ENCODE data around the gene ZNF710. TPM values are rescaled to one million over a fixed set of nuclear protein-coding genes. Genes with fewer than 3 reads are reported as not detected.

Gene ZNF710
- total and polyA plus RNA-seq, 2 of the 8 experiments (the other 6 are each of a cell fraction or from before 2014, with no cell fraction given): 10.5 to 24.0 TPM

DNA sequence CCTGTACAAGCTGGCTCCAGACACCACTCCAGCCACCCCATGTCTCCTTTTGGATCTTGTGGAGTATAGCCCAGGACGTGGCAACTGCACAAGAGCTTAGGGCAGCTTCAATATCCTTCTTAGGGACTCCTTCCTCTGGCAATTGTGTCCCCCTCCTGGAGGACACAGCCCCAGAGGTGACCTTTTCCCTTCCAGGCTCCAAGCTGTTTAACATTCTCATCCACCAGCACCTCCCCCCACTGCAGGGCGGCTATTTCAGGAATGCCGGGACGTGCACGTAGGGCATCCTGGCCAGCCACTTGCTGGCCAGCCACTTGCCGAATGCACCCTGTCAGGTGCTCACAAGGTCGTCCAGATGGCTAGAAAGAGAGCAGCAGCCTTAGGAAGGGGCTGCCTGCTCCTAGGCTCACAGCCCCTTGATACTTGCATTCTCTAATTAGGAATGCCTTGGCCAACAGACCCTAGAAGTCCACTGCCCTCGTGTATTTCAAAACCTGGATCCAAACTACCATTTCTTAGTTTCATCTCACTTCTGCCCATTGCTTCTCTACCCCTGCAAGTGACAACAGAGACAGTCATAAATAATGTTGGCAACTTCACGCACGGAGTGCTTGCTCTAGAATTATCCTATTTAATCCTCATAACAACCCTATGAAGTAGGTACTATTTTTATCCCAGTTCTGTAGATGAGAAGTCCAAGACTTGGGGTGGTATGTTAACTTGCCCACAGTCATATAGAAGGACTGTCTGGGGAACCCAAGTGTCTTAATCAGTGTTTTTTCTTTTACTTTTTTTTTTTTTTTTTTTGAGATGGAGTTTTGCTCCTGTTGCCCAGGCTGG lies 125.7 kb downstream of the ZNF710 start (continued):
- TF ChIP-seq SUZ12 (IDR thresholded peaks at IDR 0.05; ENCODE audit: low read length) (no peak), RXRA (IDR thresholded peaks at IDR 0.05; ENCODE audit: insufficient read depth, low read depth, low read length) (0 out of 2 replicates have a peak, but pooled peaks have one; percentile 52), EZH2 (IDR thresholded peaks at IDR 0.05; ENCODE audit: low read depth, low read length, severe bottlenecking) (no peak), BRCA1 (IDR thresholded peaks at IDR 0.05; ENCODE audit: low read depth, low read length) (no peak), CBX8 (IDR thresholded peaks at IDR 0.05; ENCODE audit: borderline replicate concordance, low read depth, low read length) (no peak), ATF3 (IDR thresholded peaks at IDR 0.05; ENCODE audit: insufficient read depth, low read depth, low read length) (no peak), POLR2A (IDR thresholded peaks at IDR 0.05; ENCODE audit: control extremely low read depth in 1 of 2, low read depth in 2 of 2, low read length in 2 of 2) (0 out of 3 replicates have a peak, but pooled peaks of 1 of the 2 experiments have one; percentile 38), JUND (IDR thresholded peaks at IDR 0.05; ENCODE audit: low read length) (no peak), TAF1 (IDR thresholded peaks at IDR 0.05; ENCODE audit: low read depth, low read length) (0 out of 2 replicates have a peak, but pooled peaks have one; percentile 50), E2F6 (IDR thresholded peaks at IDR 0.05) (no peak), TEAD4 (IDR thresholded peaks at IDR 0.05; ENCODE audit: low read depth, low read length) (peak; percentile 97), CREB1 (IDR thresholded peaks at IDR 0.05) (no peak; the same call in 1 of the 2 replicates), RAD21 (IDR thresholded peaks at IDR 0.05 in 1 of 2, conservative IDR thresholded peaks at IDR 0.05 in 1 of 2; ENCODE audit: low read depth in 2 of 2, low read length in 2 of 2) (peak in 1 of 2 experiments; percentile 17; a peak in 2 of 4 replicates), TBP (IDR thresholded peaks at IDR 0.05; ENCODE audit: low read depth, low read length) (0 out of 2 replicates have a peak, but pooled peaks have one; percentile 36), ZNF274 (IDR thresholded peaks at IDR 0.05; ENCODE audit: borderline replicate concordance, extremely low read depth, low read length) (no peak), ASH2L (IDR thresholded peaks at IDR 0.05; ENCODE audit: low read length) (peak; percentile 72), EGR1 (IDR thresholded peaks at IDR 0.05; ENCODE audit: borderline replicate concordance, low read depth, low read length) (no peak), USF2 (IDR thresholded peaks at IDR 0.05; ENCODE audit: low read length) (no peak), GTF2F1 (IDR thresholded peaks at IDR 0.05; ENCODE audit: borderline replicate concordance, low read depth, low read length) (no peak)
- TF ChIP-seq, protein P1, sequence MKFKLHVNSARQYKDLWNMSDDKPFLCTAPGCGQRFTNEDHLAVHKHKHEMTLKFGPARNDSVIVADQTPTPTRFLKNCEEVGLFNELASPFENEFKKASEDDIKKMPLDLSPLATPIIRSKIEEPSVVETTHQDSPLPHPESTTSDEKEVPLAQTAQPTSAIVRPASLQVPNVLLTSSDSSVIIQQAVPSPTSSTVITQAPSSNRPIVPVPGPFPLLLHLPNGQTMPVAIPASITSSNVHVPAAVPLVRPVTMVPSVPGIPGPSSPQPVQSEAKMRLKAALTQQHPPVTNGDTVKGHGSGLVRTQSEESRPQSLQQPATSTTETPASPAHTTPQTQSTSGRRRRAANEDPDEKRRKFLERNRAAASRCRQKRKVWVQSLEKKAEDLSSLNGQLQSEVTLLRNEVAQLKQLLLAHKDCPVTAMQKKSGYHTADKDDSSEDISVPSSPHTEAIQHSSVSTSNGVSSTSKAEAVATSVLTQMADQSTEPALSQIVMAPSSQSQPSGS (IDR thresholded peaks at IDR 0.05; ENCODE audit: low read length): no peak

Measured in H1 (cell line).